ENCODE results near the gene FBXO30. TPM values are rescaled to one million over a fixed set of nuclear protein-coding genes. Genes with fewer than 3 reads are reported as not detected.

FBXO30 gene
- total and polyA plus RNA-seq, 9 of the 15 experiments (the other 6 are each of a cell fraction or from before 2014, with no cell fraction given), result 3.6 to 12.8 (median 7.1) TPM

DNA sequence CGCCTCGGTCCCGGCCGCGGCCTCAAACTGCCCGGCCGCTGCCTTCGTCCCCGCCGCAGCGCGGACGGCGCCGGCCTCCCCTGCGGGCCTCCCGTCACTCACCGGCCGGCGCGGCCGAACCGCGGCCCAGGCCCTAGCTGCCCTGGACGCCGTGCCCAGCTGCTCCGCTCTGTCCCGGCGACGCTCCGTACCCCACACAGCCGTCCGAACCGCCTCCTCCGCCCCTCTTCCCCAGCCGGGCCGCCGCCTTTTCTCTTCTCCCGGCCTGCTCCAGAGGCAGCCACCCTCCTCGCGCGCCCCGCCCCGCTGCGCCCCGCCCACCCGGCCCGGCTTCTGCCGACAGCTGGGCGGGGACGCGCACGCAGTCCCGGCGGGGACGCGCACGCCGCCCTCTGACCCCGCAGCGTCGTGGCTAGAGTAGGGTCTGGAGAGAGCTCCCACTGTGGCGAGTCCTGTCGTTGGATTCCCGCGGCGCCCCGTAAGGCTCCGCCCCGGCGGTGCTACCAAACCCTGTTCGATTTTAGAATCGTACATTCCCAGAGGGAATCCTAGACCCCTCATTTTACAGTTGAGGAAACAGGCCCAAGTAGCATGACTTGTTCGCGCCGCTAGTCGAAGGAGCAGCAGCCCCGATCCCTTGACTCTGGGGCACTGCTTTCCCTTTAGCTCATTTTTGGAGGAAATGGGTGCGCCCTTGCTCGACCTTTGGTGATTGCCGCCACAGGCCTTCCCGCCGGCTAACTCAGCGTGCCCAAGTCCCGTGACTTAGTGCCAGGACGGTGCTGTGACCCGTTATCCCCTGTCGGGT lies at the start of gene FBXO30 (continued):
- TF ChIP-seq, protein P1, sequence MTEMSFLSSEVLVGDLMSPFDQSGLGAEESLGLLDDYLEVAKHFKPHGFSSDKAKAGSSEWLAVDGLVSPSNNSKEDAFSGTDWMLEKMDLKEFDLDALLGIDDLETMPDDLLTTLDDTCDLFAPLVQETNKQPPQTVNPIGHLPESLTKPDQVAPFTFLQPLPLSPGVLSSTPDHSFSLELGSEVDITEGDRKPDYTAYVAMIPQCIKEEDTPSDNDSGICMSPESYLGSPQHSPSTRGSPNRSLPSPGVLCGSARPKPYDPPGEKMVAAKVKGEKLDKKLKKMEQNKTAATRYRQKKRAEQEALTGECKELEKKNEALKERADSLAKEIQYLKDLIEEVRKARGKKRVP (CRISPR knock-in tag; IDR thresholded peaks at IDR 0.05), result no peak; the same call in 1 of the 2 replicates
- TF ChIP-seq, protein P2, sequence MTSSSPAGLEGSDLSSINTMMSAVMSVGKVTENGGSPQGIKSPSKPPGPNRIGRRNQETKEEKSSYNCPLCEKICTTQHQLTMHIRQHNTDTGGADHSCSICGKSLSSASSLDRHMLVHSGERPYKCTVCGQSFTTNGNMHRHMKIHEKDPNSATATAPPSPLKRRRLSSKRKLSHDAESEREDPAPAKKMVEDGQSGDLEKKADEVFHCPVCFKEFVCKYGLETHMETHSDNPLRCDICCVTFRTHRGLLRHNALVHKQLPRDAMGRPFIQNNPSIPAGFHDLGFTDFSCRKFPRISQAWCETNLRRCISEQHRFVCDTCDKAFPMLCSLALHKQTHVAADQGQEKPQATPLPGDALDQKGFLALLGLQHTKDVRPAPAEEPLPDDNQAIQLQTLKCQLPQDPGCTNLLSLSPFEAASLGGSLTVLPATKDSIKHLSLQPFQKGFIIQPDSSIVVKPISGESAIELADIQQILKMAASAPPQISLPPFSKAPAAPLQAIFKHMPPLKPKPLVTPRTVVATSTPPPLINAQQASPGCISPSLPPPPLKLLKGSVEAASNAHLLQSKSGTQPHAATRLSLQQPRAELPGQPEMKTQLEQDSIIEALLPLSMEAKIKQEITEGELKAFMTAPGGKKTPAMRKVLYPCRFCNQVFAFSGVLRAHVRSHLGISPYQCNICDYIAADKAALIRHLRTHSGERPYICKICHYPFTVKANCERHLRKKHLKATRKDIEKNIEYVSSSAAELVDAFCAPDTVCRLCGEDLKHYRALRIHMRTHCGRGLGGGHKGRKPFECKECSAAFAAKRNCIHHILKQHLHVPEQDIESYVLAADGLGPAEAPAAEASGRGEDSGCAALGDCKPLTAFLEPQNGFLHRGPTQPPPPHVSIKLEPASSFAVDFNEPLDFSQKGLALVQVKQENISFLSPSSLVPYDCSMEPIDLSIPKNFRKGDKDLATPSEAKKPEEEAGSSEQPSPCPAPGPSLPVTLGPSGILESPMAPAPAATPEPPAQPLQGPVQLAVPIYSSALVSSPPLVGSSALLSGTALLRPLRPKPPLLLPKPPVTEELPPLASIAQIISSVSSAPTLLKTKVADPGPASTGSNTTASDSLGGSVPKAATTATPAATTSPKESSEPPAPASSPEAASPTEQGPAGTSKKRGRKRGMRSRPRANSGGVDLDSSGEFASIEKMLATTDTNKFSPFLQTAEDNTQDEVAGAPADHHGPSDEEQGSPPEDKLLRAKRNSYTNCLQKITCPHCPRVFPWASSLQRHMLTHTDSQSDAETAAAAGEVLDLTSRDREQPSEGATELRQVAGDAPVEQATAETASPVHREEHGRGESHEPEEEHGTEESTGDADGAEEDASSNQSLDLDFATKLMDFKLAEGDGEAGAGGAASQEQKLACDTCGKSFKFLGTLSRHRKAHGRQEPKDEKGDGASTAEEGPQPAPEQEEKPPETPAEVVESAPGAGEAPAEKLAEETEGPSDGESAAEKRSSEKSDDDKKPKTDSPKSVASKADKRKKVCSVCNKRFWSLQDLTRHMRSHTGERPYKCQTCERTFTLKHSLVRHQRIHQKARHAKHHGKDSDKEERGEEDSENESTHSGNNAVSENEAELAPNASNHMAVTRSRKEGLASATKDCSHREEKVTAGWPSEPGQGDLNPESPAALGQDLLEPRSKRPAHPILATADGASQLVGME (CRISPR knock-in tag; IDR thresholded peaks at IDR 0.05), result no peak
- no peak for TF ChIP-seq ELF1 (tag; IDR thresholded peaks at IDR 0.05)
- TF ChIP-seq ZNF134 (CRISPR knock-in tag; conservative IDR thresholded peaks at IDR 0.05), result no peak
- peak; percentile 56 for TF ChIP-seq HCFC1 (IDR thresholded peaks at IDR 0.05; ENCODE audit: low read depth, low read length)
- no peak for TF ChIP-seq NFYB (IDR thresholded peaks at IDR 0.05; ENCODE audit: extremely low read depth, insufficient read length)
- no peak for TF ChIP-seq MED1 (CRISPR knock-in tag; IDR thresholded peaks at IDR 0.05; ENCODE audit: borderline replicate concordance)
- TF ChIP-seq ZNF77 (CRISPR knock-in tag; IDR thresholded peaks at IDR 0.05), result no peak
- peak; percentile 76 for TF ChIP-seq RBM25 (IDR thresholded peaks at IDR 0.05; ENCODE audit: low read depth, low read length, severe bottlenecking)
- TF ChIP-seq ZBTB8A (IDR thresholded peaks at IDR 0.05; ENCODE audit: partially characterized antibody), result no peak
- TF ChIP-seq NFIC (IDR thresholded peaks at IDR 0.05), result peak; percentile 21; the same call in 1 of the 2 replicates
- TF ChIP-seq, protein P3, sequence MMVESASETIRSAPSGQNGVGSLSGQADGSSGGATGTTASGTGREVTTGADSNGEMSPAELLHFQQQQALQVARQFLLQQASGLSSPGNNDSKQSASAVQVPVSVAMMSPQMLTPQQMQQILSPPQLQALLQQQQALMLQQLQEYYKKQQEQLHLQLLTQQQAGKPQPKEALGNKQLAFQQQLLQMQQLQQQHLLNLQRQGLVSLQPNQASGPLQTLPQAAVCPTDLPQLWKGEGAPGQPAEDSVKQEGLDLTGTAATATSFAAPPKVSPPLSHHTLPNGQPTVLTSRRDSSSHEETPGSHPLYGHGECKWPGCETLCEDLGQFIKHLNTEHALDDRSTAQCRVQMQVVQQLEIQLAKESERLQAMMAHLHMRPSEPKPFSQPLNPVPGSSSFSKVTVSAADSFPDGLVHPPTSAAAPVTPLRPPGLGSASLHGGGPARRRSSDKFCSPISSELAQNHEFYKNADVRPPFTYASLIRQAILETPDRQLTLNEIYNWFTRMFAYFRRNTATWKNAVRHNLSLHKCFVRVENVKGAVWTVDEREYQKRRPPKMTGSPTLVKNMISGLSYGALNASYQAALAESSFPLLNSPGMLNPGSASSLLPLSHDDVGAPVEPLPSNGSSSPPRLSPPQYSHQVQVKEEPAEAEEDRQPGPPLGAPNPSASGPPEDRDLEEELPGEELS (CRISPR knock-in tag; IDR thresholded peaks at IDR 0.05; ENCODE audit: borderline replicate concordance), result 0 out of 2 replicates have a peak, but pooled peaks have one; percentile 82
- no peak for TF ChIP-seq TSC22D4 (tag; IDR thresholded peaks at IDR 0.05)
- no peak for TF ChIP-seq SRSF9 (IDR thresholded peaks at IDR 0.05; ENCODE audit: borderline replicate concordance, low read depth, low read length)
- TF ChIP-seq PML (IDR thresholded peaks at IDR 0.05; ENCODE audit: low read length), result peak; percentile 81; the same call in 1 of the 2 replicates
- no peak for TF ChIP-seq ARNT (IDR thresholded peaks at IDR 0.05)
- peak; percentile 93 for TF ChIP-seq CHD1 (IDR thresholded peaks at IDR 0.05; ENCODE audit: low read length)
- no peak for TF ChIP-seq MTA1 (IDR thresholded peaks at IDR 0.05; ENCODE audit: borderline replicate concordance)
- peak; percentile 57; the same call in 1 of the 2 replicates for TF ChIP-seq HMG20B (CRISPR knock-in tag; IDR thresholded peaks at IDR 0.05)

Measured in K562 (cell line).